Inferior parietal cortex (tissue), 1 donor: ENCODE data around the gene RFFL.
A peak's percentile ranks its signal among the peaks of the same experiment; 100 is the strongest.

ENCODE experiments used
- DNase-seq: peaks from one replicate; pipeline ENCODE4 v3.0.0-alpha.2; 2016; ENCODE audit errors: extremely low spot score

The RFFL gene

DNA sequence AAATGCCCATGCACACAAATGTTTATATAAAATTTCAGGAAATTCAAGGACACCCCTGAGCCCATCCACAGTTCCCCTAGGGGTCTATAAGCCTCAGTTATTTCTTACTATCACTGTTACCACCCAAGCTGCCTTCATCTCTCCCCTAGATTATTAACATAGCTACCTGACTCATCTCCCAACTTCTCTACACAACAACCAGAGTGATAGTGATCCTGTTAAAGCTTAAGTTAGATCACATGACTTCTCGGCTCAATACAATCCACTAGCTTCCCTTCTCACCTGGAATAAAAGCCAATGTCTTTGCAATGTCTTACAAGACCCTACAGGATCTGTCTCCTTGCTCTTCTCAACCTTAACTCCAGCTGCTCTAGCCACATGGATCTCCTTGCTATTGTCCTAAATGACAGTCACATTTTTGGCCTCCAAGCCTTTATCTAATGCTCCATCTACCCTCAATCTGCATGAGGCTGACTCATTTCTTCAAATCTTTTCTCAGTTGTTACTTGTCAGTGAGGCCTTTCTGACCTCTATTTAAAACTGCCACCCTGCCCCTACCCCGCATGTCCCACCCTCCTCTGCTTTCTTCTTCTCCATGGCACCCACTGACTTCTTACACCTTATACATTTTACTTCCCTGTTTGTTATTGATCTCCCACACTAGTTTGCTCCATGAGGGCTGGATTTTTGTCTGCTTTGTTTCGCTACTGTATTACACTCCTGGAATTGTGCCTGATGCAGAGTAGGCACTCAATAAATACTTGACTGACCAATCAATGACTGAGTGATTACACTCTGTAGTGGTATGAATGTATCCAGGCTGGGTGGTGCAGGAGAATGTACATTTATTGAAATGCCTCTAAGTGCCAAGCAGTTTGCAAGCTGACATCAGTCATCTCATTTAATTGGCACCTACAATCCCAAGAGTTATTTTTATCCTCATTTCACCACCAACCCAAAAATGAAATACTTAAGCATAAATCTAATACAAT lies 88.4 kb downstream of the RFFL start:
- DNase-seq: no peak

DNA sequence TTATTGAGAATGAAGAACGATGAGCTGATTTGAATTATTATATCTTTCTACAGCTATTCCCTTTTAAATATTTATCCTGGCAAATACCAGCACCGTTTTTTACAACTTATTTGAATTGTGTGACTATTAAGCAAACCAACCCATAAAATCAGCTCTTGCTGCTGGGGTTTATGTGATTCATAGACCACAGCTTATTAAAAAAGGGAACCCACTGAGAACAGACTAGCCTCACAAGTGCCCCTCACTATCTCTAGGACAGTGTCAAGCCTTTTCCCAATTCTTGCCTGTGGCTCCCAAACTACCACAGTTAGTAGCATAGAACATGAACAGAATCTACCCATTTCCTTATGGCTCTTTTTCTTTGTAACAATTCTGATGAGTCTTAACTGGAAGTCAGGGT lies 89.3 kb downstream of the RFFL start:
- no peak for DNase-seq

DNA sequence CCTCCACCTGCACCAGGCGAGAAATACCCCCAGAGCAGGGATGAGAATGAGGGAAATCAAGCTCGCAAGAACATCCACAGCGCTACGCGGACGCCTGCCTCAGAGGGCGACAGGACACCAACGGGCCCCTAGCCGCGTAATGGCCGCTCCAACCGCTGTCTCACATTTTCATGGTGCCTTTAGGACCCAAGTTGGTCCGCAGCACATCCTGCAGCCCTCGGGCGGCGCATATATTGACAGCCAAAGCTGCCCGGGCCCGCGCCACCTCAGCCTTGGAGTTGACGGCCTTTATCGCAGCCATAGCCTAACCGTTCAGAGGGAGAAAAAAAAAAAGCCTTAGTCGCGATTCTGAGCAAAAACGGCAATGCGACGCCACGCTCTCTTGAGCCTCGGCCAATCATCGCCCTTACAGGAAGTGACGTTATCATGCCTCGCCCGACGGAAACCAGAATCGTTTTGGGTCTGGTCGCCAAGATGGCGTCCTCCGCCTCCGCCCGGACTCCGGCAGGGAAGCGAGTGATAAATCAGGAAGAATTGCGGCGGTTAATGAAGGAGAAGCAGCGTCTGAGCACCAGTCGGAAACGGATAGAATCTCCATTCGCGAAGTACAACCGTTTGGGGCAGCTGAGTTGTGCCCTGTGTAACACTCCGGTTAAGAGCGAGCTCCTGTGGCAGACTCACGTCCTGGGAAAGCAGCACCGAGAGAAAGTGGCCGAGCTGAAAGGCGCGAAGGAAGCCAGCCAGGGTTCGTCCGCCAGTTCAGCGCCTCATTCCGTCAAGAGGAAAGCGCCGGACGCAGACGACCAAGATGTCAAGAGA lies 102.2 kb downstream of the RFFL start, which contains the start of the genes CCT6B and ZNF830:
CCT6B (minus strand) TSS at position 368 of the 819 bp plus-strand sequence; CDS start at position 301, 67 bp downstream.
ZNF830 (plus strand) TSS at position 448 of the 819 bp plus-strand sequence; CDS start at position 475, 27 bp downstream.
- peak; percentile 99 for DNase-seq

DNA sequence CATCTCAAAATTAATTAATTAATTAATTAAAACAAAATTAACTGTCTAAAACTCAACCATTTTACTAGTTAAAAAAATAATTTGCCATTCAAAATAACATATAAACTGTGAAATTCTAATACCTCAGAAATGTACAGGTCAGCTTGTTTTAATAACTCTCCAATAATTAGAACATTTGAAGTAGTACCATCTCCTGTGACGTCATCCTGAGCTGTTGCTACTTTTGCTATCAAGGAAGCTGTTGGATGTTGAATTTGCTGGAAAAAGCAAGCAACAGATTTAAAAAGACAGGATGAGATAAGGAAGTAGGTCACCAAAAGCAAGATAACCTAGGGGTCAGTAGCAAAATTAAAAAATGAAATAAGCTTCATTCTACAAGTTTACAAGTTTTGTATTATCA lies 105.1 kb downstream of the RFFL start:
- DNase-seq: no peak
